Parathyroid adenoma (tissue), 2 donors: ENCODE data around the gene PGP.
A peak's percentile ranks its signal among the peaks of the same experiment; 100 is the strongest.

Experiments
- H2AFZ ChIP-seq: fragments of 300-600 bp; sonication (generic); one replicate; pipeline ENCODE4 v1.7.0; 2017; ENCODE audit warnings: antibody characterized with exemption, mild to moderate bottlenecking
- H3K27ac ChIP-seq: fragments of 300-600 bp; sonication (generic); one replicate; pipeline ENCODE4 v1.7.0; 2017
- H3K27me3 ChIP-seq: fragments of 300-600 bp; sonication (generic); one replicate; pipeline ENCODE4 v1.7.0; 2017; ENCODE audit warnings: low read length; ENCODE audit not compliant: control insufficient read depth, insufficient read depth
- H3K36me3 ChIP-seq: fragments of 300-600 bp; sonication (generic); one replicate; pipeline ENCODE4 v1.7.0; 2017; ENCODE audit warnings: low read length; ENCODE audit not compliant: control insufficient read depth, insufficient read depth
- H3K4me1 ChIP-seq: fragments of 300-600 bp; sonication (generic); one replicate; pipeline ENCODE4 v1.7.0; 2017; ENCODE audit warnings: control low read depth
- H3K4me2 ChIP-seq: fragments of 300-600 bp; sonication (generic); one replicate; pipeline ENCODE4 v1.7.0; 2017; ENCODE audit warnings: low read length
- H3K4me3 ChIP-seq: fragments of 300-600 bp; sonication (generic); one replicate; pipeline ENCODE4 v1.7.0; 2017; ENCODE audit warnings: low read depth, low read length
- H3K79me2 ChIP-seq: fragments of 300-600 bp; sonication (generic); one replicate; pipeline ENCODE4 v1.7.0; 2017; ENCODE audit warnings: control low read depth
- H3K9ac ChIP-seq: fragments of 300-600 bp; sonication (generic); one replicate; pipeline ENCODE4 v1.7.0; 2017; ENCODE audit warnings: mild to moderate bottlenecking
- H3K9me3 ChIP-seq: fragments of 300-600 bp; sonication (generic); one replicate; pipeline ENCODE4 v1.7.0; 2017; ENCODE audit warnings: low read length; ENCODE audit not compliant: control insufficient read depth
- CTCF ChIP-seq: fragments of 300-600 bp; sonication (generic); IDR thresholded peaks from one replicate; pipeline ENCODE4 v1.7.0; 2017; ENCODE audit warnings: antibody characterized with exemption, mild to moderate bottlenecking
- donor health status: primary hyperparathyroidism.

PGP gene

DNA sequence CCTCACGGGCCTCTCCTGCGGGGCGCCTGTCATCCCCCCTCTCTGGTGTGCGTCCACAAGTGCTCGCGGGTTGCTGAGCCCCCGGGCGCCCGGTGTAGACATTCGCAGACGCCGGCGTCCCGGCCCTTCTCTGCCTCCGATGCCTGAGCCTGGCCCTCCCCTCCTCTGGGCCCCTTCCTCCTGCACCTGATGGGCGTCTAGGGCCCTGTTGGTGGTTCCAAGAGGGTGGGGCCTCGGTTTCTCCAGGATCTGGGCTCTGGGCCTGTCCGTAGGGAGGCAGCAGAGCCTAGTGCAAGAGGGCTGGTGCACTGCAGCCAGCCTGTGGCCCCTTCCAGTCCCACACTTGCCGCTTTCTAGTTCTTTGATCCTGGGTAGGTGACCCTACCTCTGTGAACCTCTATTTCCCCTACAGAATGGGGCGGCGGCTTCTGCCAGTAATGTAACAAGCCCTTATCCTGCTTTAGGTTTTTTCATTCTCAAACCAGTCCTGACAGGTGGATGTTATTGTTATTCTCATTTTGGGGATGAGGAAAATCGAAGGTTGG is 9.4 kb upstream of the PGP start:
- peak overlapping the region; percentile 91 for H3K4me2 ChIP-seq
- H3K4me3 ChIP-seq, result peak overlapping the region; percentile 91
- H3K9me3 ChIP-seq, result no peaks in the 10 kb centered on the region
- H3K4me1 ChIP-seq, result no peaks in the 10 kb centered on the region
- no peak for TF ChIP-seq CTCF
- H2AFZ ChIP-seq, result peak overlapping the region; percentile 99
- peaks cover 27% of the 10 kb centered on the region for H3K79me2 ChIP-seq
- H3K9ac ChIP-seq, result peak overlapping the region; percentile 51
- peak overlapping the region; percentile 75 for H3K27ac ChIP-seq
- no peaks in the 10 kb centered on the region for H3K36me3 ChIP-seq
- no peaks in the 10 kb centered on the region for H3K27me3 ChIP-seq

DNA sequence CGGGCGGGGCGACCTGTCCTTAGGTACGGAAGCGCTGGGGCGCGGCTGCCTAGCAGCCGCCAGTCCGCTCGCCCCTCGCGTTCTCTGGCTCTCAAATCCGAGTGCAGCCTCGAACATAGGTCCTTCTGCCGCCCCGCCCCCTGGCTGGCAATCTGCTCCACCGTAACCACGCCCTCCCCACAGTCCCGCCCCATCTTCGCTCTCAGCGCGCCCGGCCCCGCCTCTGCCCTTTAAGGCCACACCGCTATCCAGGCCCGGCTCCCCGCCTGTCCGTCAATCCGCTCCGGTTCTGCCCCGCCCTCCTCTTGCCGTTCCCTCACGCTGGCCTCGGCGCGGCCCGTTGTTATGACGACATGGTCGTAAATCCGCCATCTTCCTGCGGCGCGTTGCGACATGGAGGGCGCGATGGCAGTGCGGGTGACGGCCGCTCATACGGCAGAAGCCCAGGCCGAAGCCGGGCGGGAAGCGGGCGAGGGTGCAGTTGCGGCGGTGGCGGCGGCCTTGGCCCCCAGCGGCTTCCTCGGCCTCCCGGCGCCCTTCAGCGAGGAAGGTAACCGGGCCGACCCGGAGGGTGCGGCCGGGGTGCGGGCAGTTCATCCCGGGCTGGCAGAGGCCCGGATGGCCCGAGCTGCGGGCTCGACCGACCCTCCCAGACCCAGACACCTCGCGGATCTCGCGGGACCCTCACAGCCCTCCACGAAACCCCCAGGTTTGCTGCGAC is 8.7 kb upstream of the PGP start, which contains the start of gene E4F1:
TSS of gene E4F1 (plus strand) at position 371 of the 721 bp plus-strand sequence. CDS start at position 394, 23 bp downstream.
- peak within 1 kb of the TSS; percentile 99 for H2AFZ ChIP-seq
- H3K4me3 ChIP-seq, result peak within 1 kb of the TSS; percentile 91
- TF ChIP-seq CTCF, result peak; percentile 5
- peaks cover 27% of the 10 kb centered on the region for H3K79me2 ChIP-seq
- H3K27ac ChIP-seq, result peak within 1 kb of the TSS; percentile 75
- peak within 1 kb of the TSS; percentile 91 for H3K4me2 ChIP-seq
- H3K9me3 ChIP-seq, result no peaks in the 10 kb centered on the region
- no peaks in the 10 kb centered on the region for H3K4me1 ChIP-seq
- H3K9ac ChIP-seq, result peak within 1 kb of the TSS; percentile 51
- H3K27me3 ChIP-seq, result no peaks in the 10 kb centered on the region
- no peaks in the 10 kb centered on the region for H3K36me3 ChIP-seq

DNA sequence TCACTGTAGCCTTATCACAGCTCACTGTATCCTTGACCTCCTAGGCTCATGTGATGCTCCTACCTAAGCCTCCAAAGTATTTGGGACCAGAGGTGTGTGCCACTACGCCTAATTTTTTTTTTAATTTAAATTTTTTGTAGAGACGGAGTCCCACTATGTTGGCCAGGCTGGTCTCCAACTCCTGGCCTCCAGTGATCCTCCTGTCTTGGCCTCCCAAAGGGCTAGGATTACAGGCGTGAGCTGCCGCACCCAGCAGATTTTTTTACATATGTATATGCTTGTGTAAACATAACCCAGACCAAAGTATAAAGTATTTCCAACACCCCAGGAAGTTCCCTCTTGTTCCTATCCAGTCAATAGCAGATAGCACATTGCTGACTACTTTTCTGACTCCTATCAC is 1.7 kb upstream of the PGP start:
- Histone ChIP-seq H3K4me3 (no peak overlapping the region), H3K27ac (no peak overlapping the region), H3K9ac (no peak overlapping the region), H3K9me3 (no peaks in the 10 kb centered on the region), H3K36me3 (no peaks in the 10 kb centered on the region), H2AFZ (no peak overlapping the region), H3K27me3 (no peaks in the 10 kb centered on the region), H3K79me2 (no peaks in the 10 kb centered on the region), H3K4me1 (peaks cover 23% of the 10 kb centered on the region), H3K4me2 (no peak overlapping the region)
- TF ChIP-seq CTCF, result no peak

DNA sequence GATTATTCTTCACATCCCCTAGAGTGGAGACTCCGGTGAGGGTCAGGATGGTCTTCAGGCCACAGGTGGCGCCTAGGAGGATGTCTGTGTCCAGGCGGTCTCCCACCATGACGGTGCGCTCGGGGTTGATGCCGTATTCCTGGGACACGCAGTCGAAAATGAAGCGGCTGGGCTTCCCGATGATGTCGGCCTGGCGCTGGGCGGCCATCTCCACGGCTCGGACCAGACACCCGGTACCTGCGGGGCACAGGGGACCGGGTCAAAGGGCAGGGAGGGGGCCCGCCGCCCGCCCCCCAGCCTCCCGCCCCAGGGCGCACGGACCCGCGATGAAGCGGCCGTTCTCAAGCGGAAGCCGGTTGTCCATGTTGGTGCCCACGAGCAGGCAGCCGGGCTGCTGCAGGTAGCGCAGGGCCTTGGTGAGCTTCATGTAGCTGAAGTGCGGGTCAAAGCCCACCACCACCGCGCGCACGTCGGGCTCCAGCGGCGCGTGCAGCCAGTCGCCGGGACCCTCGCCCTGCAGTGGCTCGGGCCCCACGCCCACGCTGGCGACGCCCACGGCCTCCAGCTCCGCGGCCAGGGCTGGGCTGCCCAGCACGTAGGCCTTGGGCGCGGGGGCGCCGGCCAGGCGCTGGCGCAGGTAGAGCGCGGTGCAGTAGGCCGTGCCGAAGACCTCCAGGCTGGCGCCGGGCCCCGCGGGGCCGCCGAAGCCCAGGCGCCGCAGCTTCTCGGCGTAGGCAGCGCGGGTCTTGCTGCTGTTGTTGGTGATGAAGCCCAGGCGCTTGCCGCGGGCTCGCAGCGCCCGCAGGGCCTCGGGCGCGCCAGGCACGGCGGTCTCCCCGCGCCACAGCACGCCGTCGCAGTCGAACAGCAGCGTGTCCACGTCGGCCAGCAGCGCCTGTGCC is 572 bp downstream of the PGP start:
- H3K9me3 ChIP-seq, result no peaks in the 10 kb centered on the region
- H3K4me2 ChIP-seq, result peak overlapping the region; percentile 79
- peaks cover 23% of the 10 kb centered on the region for H3K4me1 ChIP-seq
- H3K27ac ChIP-seq, result no peak overlapping the region
- TF ChIP-seq CTCF, result no peak
- no peaks in the 10 kb centered on the region for H3K79me2 ChIP-seq
- H3K4me3 ChIP-seq, result peak overlapping the region; percentile 50
- H3K9ac ChIP-seq, result no peak overlapping the region
- no peaks in the 10 kb centered on the region for H3K27me3 ChIP-seq
- no peaks in the 10 kb centered on the region for H3K36me3 ChIP-seq
- peak overlapping the region; percentile 79 for H2AFZ ChIP-seq
